Endometrial microvascular endothelial cells (primary cell): ENCODE data around the gene ZFHX3. TPM values are rescaled to one million over a fixed set of nuclear protein-coding genes. Genes with fewer than 3 reads are reported as not detected.
"Not testable (repeated sequence)": the region's sequence is repeated elsewhere in the genome, so short reads cannot be mapped to it uniquely, and the experiment has no call there.

ENCODE experiments used
- in situ Hi-C: cut with HindIII; loops from 2 replicates; pipeline ENCODE4 v1.10.0; 2017; ENCODE audit warnings: low sequenced_read_pairs, low pct_unique_long_range_greater_than_20kb; ENCODE audit errors: inconsistent ontology term
- total RNA-seq: library from RNA; depleted of rRNA; stranded (reverse); fragments of >200 nt; gene quantifications from one replicate; pipeline ENCODE4 v1.2.3, GENCODE V29; 2015; ENCODE audit errors: inconsistent ontology term

The ZFHX3 gene
- total RNA-seq, 1 donor from 2014 or later: 2.1 TPM

DNA sequence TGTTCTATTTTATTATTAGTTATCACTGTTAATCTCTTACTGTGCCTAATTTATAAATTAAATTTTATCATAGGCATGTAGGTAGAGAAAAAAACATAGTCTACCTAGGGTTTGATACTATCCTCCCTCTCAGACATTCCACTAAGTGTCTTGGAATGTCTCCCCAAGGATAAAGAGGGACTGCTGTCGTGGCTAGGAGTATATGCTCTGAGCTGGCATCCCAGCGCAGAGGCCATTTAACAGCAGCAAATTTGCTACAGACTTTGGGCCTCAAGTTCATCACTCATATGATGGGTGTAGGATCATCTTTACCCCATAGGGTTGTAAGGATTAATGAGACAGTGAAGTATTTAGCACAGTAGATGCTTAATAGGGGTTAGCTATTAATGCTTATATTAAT is 56.7 kb downstream of the ZFHX3 start:
- in situ Hi-C loops: no loop called here

DNA sequence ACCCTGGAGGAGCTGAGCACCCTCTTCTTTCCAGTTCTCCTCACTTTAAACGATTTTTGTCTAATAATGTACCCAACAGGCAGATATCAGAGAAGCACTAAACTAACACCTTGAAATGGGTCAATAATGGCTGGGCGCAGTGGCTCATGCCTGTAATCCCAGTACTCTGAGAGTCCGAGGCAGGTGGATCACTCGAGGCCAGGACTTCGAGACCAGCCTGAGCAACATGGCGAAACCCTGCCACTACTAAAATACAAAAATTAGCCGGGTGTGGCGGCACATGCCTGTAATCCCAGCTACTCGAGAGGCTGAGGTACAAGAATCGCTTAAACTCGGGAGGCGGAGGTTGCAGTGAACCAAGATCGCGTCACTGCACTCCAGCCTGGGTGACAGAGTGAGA is 57.4 kb downstream of the ZFHX3 start:
- in situ Hi-C loops: no loop called here

DNA sequence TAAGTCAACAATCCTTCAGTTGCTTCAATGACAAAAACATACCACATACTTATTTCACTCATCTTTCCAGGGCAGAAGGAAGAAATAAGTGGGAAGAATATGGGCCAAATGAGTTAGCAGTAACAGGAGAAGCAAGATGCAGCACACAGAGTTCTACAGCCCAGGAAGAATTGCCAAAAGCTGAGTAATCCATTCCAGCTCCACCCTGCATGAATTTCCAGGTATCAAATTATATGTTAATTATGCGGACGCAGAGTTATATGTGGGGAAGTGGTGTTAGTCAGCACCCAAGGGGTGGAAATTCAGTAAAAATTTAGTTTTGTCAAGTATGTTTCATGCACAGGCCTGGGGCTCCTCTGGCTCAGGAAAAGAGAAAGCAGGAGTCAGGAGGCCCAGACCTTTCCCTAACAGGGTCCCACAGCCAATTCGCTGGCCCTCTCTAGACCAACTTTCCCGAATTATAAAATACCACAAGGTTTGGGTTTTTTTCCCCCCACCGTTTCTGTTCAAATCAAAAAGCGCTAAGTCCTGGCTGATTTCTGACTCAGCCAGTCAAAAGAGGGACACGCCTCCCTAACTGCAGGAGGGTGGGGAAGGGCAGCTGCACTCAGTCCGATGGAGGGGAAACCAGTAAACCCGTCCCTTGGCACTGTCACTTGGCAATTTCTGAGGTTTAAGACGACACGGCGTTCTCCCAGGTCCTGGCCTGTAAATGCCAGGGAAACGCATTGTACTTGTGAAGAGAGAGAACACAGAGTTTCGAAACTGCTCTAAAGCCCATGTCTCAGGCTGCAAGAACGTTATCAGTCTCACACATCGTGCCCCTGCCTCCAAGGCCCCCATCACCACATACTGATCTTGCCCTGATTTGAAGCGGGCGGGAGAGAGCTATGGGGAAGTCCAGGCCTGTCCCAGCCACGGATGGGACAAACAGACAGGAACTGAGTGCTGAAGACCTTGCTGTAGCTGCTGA is 58.1 kb downstream of the ZFHX3 start:
- in situ Hi-C loops: no loop called here

DNA sequence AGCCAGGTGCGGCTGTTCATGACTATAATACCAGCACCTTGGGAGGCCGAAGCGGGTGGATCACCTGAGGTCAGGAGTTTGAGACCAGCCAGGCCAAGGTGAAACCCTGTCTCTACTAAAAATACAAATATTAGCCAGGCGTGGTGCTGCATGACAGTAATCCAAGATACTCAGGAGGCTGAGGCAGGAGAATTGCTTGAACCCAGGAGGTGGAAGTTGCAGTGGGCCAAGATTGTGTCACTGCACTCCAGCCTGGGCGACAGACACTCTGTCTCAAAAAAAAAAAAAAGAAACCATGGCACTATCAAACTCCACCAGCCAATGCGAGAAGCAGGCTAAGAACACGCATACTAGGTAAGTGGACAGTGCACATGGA is 58.7 kb downstream of the ZFHX3 start:
- in situ Hi-C loops: not testable (repeated sequence)

DNA sequence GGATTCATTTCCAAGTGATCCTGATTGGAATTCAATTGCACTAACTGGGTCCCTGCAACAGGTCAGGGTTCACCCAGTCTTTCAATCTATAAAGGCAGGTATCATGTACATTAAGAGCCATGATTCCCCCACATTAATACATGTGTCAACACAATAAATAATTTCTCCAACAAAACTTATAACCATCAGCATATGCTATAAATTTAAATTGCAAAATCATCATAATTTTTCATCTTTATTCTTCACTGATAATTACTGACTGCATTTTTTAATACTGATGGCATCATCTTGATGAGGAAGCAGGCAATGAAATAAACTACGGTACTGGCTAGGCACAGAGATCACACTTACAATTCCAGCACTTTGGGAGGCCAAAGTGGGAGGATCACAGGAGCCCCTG is 59.4 kb downstream of the ZFHX3 start:
- in situ Hi-C loops: no loop called here

DNA sequence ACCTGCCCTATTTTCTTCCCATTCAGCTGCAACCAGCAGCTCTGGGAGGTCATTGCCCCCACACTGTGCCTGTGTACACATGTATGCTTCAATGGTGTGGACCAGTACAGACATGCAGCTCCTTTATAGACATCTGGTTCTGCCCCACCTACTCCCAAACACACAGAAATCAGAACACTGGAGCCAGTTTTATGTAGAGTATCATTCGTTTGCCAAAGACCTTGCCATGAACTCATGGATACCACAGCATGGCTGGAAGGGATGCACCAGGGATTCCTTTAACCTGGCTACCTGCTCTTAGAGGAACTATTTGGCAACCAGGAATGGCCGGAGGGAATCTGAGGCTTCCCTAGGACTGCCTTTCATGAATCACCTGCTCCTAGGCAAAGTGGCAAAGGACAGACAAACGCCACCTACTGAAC is 60.4 kb downstream of the ZFHX3 start:
- in situ Hi-C loops: no loop called here

DNA sequence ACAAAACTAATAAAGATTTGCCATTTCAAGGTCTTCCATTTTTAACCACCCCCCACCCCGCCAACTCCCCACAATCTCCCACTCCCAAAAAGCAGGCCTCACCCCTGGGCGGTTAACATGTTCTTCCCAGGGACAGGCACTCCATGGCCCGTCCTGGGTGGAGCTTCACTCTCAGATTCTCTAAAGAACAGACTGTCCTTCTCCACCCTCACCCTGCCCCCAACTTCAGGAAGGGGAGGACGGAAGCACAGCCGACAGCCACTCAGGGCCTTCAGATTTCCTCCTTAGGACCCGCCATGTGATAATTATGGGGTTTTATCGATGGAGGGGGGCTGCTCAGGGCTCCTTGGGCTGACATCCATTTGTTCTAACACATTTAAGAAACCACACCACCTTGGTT is 61.9 kb downstream of the ZFHX3 start:
- in situ Hi-C loops: no loop called here

DNA sequence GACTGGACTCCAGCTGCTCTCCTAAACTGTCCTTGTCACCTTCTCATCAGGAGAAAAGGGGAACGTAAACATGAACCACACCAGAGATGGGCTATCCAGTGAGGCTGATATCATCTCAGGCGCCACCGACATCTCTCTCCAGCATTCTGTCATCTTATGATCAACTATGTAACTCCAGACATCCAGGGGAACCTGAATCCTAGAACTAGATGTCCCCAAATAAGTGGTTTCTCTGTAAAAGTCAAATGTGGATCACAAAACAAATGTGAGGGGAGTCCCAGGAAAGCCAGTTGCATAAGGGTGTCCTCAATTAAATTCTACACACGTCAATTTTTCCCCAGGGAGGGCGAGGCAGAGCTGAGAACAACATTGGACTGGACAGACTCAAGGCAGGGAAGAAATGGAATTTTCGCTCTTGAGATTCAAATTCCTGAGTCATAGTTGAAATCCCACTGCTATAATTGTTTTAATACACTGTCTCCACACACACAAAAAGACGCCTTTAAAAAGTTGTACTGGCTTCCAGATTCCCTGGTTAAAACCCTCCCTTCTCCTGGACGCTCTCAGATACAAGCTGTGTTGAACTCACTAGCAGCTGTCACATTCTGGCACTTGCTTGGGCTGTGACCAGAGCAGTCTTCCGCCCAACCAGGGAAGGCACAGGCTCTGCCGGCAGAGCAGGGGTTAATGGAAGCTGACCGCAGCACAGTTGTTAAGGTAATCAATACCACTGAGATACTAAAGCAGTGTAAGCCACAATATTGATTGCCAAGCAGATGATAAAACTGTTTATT is 62.6 kb downstream of the ZFHX3 start:
- in situ Hi-C loops: no loop called here

DNA sequence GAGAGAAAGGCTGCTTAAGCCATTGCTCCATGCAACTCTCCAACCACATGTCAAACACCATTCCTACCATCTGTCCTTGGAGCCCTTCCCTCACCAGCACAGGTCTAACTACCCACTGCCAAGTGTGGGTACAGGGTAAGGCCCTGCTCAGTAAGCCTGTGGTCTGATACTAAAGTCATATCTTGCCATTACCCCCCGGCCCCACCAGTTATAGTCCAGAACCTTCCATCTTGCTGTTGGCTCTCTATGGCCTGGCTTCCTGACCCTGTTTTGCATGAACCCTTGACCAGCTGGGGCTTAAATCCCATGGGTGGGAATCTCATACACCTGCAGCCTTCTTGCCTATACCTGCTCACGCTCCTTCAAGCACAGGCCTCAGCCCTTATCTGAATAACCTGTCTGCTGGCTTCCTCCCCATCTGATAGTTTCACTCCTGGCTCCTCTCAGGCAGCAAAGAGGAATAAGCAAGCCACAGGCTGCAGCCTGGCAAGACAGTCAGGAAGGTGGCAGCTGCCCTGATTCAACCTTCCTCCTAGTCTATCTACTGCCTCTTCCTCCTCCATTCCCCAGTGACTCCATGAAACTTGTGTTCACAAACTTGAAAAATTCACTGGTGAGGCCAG is 64.1 kb downstream of the ZFHX3 start:
- in situ Hi-C loops: no loop called here

DNA sequence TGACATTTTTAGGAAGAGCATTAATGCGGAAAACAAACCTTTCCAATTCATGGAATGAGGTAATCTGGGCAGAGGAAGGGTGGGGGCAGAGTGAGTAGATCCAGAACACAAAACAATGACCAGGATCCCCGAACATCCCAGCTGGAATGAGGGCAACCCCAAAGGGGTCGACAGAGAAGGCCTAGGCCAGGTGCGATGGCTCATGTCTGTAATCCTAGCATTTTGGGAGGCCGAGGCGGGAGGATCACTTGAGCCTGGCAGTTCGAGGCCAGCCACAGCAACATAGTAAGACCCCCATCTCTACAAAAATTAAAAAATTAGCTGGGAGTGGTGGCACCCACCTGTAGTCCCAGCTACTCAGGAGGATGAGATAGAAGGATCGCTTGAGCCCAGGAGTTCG is 64.7 kb downstream of the ZFHX3 start:
- in situ Hi-C loops: no loop called here

DNA sequence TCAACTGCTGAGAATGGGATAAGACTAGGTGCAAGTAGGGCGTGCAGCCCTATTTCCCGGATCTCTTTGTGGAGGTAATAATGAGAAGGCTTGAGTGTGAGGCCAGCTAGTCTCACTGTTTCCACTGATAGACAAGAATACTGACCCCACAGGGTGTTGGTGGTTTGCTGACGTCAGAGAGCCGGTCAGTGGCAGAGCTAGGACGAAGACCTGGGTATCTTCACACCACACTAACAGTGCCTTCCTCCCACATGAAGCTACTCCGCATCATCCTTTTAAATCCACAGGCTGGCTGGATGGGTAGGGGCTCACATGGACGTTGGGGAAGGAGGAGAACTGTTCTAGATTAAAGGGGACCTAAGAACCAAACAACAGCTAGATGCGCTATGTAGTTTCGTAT is 68.0 kb downstream of the ZFHX3 start:
- in situ Hi-C loops: no loop called here

DNA sequence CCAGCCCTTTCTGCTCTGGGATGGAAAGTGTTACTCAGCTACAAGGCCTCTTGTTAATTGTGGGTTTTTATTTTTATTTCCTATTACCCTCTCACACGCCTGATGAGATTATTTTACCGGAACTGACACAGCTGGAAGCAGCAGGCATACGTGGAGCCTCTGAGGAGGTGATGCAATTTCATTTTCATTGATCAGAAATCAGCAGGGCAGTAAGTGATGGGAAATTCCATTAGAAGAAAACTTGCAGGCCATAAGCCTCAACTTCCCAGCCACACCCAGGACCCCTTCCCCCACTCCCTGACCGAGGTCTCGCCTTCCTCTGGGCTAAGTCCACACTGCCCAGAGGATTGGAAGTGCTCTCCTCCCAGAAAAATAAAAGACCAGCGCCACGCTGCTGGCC is 69.7 kb downstream of the ZFHX3 start:
- in situ Hi-C loops: no loop called here

DNA sequence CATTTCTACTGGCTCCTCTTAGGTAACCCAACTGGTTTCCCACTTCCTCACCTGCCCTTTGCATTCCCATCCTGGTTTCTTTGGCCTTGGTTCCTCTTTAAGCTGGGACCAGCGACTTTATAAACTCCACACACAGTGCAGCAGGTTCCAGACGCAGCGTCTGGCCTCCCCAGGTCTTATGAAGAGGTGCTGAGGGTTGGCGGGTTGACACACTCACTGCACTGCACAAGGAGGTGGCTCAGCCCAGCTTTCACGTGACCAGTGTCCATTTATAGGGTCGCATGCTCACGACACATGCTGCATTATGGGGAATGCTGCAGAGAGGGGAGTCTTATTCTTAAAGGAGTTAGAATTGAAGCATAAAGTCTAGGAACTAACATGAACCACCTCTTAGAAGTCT is 70.8 kb downstream of the ZFHX3 start:
- in situ Hi-C loops: no loop called here

DNA sequence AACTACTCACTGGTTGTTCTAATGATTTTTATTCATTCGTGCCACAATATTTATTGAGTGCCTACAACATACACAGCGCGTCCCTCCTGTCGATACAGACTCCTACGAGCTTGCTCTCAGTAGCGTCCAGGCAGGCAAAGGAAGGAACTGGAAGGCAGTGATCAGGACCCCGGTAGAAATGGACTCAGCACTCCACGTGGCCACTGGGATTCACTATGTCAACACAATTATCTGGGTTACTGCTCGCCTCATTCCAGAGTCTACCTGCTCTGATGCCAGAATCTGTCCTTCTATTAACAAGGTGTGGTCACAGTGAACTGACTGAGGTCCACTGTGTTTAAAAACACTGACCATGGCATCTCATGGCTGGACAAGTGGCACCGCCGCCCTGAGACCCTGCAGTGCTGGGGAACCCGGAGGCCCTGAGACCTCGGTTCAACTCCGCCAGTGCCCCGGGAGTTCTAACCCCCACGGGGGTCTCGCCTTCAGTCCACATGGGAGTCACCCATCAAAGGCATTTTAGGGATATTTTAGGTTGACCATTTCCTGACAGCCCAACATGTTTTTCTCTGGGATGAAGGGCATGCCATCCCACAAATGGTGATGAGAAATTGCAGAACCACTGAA is 71.4 kb downstream of the ZFHX3 start:
- in situ Hi-C loops: no loop called here

DNA sequence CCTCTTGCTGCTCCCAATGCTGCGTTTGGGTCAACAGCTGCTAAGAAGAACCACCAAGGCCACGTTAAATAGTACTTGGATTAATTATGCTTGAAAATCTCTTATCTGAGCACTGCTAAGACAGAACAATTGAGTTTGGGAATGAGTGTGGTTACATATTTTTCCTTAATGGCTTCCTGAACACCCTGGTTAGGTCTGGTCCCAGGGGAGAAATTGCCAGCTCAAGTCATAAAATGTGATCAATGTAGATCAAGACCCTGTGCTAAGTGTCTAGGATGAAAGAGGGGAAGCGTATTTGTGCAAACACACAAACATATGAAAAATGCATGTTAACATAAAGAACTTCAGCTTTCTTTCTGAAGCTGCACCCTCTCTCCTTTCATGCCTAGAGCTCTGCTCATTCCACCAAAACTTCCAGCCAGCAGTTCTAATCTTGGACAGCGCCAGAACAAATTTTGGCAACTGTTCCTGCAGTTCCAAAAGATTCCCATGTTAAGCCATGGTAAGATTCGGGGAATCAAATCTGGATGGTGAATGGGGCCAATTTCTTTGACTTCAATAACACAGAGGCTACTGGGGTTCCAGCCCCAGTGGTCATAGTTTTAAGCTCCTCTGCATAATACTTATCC is 72.0 kb downstream of the ZFHX3 start:
- in situ Hi-C loops: no loop called here

DNA sequence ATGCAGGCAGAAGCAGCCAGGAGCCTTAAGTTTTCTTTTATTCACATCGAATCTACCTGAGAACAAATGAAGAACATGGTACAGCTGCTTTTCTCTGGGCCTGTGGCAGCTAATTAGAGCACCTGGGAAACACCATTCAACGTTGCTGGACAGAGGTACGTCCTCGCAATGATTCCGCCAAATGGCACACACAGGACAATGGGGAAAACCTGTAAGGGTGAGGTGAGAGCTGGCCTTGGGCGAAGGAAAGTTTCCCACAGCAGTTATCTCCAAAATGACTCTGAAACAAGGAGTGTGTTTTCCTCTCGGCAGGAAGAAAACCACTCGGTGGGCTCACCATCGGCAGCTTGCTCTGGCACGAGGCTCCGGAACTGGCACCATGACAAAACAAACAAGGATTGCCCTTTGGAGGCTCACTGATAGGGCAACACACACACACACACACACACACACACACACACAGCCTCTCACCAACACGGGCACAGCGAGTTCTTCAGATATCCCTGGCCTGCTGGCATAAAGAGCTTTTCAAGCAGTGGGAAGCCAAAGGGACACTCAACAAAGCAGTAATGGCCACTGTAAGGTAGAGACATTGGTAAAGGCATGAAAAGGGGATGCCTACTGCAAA is 73.7 kb downstream of the ZFHX3 start:
- in situ Hi-C loops: no loop called here

DNA sequence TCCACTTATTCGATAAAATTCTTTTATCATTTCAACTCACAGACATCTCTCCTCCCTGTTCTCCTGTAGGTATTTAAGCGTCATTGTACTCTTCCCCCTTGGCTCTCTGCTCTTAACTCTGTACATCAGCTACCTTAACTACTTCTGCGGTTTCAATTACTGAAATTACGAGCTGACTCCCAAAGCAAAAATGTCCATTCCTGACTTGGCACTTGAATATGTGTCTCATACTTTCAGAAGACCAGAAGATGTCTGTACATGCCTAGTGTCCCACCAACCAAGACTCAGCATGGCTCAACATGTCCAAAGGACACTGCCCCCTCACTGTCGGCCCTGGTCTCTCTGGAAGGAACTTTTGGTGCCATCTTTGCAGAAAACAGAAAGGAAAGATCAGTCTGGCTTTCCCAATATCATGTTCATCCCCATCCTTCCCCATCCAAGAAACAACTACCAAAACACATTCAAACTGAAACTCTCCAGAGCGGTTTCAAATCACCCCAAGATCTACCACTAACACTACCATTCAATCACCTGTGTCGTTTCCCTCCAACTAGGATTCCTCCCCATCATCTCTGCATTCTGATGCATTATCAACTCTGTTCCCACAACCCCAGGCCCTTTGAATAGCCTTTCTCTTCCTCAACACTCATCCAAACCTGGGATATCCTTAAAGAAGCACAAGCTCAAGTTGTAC is 74.9 kb downstream of the ZFHX3 start:
- in situ Hi-C loops: no loop called here

DNA sequence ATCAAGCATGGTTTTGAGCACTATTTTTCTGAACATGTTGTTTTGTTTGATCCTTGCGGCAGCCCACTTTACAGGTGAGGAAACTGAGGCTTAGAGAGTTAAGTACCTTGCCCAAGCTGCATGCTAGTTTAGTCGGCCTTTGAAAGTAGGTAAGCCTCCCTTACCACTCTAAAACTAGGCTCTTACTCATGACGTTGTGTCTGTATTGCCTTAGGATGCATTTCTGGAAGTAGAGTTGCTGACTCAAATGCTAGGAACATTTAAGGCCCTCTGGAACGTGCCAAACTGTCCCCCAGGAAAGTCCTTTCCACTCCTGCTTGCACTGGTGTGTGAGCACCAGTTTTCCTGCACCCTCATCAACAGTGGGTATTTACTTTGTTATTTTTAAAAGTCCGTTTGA is 76.6 kb downstream of the ZFHX3 start:
- in situ Hi-C loops: no loop called here
